Immature natural killer cell (primary cell): ENCODE results near the gene HAL. TPM values are rescaled to one million over a fixed set of nuclear protein-coding genes. Genes with fewer than 3 reads are reported as not detected.
A peak's percentile ranks its signal among the peaks of the same experiment; 100 is the strongest.

Source experiments
- DNase-seq, 3 donors: peaks; one replicate each; pipeline ENCODE4 v3.0.0; 2022; ENCODE audit warnings: mixed read lengths in 1 of 3
- H3K27ac Mint-ChIP-seq, 6 donors: one replicate each; pipeline ENCODE4 v1.8.0; 2020; ENCODE audit warnings: mixed read lengths in 6 of 6, mild to moderate bottlenecking in 5 of 6, inconsistent platforms in 4 of 6, moderate library complexity in 3 of 6
- H3K27me3 Mint-ChIP-seq, 3 donors: one replicate each; pipeline ENCODE4 v1.8.0; 2020 to 2021; ENCODE audit warnings: low read depth in 3 of 3, mild to moderate bottlenecking in 3 of 3, mixed read lengths in 3 of 3, moderate library complexity in 3 of 3, inconsistent platforms in 1 of 3
- H3K36me3 Mint-ChIP-seq, 3 donors: one replicate each; pipeline ENCODE4 v1.8.0; 2020; ENCODE audit warnings: mixed read lengths in 3 of 3, inconsistent platforms in 2 of 3, mild to moderate bottlenecking in 2 of 3
- H3K4me1 Mint-ChIP-seq, 2 donors: one replicate each; pipeline ENCODE4 v1.8.0; 2020; ENCODE audit warnings: inconsistent platforms in 2 of 2, mild to moderate bottlenecking in 2 of 2, mixed read lengths in 2 of 2, moderate library complexity in 1 of 2
- H3K4me3 Mint-ChIP-seq, 5 donors: one replicate each; pipeline ENCODE4 v1.8.0; 2020; ENCODE audit warnings: mild to moderate bottlenecking in 5 of 5, mixed read lengths in 5 of 5, inconsistent platforms in 3 of 5, moderate library complexity in 3 of 5
- H3K9me3 Mint-ChIP-seq, 6 donors: one replicate each; pipeline ENCODE4 v1.8.0; 2020; ENCODE audit warnings: mild to moderate bottlenecking in 6 of 6, mixed read lengths in 6 of 6, inconsistent platforms in 4 of 6, moderate library complexity in 3 of 6
- polyA plus RNA-seq, 3 donors: library from polyadenylated mRNA; unstranded; fragments of 300-500 nt; fragmentation: Illumina TruSeq; gene quantifications; one replicate each; pipeline ENCODE4 v1.2.3, GENCODE V29; 2021

Gene HAL
- polyA plus RNA-seq, 3 donors from 2014 or later = 0.21 to 0.34 TPM; not detected in 1

DNA sequence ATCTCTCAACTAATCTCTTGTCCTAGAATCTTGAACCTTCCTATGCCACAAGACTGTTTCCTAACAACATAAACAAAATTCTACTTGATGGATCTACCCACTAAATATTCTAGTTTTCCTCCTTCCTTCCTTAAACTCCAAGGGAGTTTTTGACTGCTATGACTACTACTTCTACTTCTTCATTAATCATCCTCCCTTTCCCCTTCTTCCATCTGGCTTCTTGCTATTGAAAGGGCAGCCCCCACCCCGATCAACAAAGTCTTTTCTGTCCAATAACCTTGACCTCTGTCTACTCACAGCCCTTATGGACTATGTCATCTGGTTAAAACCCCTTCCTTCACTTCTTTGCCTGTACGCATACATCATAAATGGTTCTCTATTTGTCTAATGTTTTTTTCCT is 33.7 kb upstream of the HAL start:
- Mint-ChIP-seq H3K36me3 (peaks cover 4 to 13% (median 9%) of the 10 kb centered on the region in 3 donors), H3K27ac (peak overlapping the region in 1 of 6 donors; percentile 22), H3K27me3 (no peaks in the 10 kb centered on the region), H3K9me3 (no peaks in the 10 kb centered on the region), H3K4me3 (no peak overlapping the region), H3K4me1 (peaks cover 5 to 9% of the 10 kb centered on the region in 2 donors)
- no peak for DNase-seq

DNA sequence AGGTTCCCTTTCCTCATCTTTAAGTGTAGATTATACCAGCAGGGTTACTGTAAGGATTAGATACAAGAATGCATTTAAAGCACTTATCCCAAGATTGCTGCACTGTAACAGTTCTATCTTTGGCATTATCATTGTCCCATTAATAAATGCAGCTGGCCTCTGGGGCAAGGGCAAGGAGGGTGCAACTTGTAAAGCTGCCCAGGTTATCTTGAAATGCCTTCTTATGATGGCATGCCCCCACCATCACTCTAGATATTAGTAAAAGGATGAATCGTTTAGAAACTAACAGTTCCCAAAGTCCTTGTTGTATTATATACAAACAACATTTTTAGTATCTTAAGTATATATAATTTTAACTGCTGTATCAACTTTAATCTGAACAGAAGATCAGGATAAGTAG is 32.4 kb upstream of the HAL start:
- Mint-ChIP-seq H3K4me1 (peaks cover 2 to 9% of the 10 kb centered on the region in 2 donors), H3K9me3 (no peaks in the 10 kb centered on the region), H3K36me3 (peaks cover 8 to 17% (median 9%) of the 10 kb centered on the region in 3 donors), H3K27me3 (no peaks in the 10 kb centered on the region), H3K4me3 (no peak overlapping the region), H3K27ac (peak overlapping the region in 1 of 6 donors; percentile 11)
- DNase-seq = no peak

- Mint-ChIP-seq H3K4me3 (no peak overlapping the region), H3K4me1 (no peaks in the 10 kb centered on the region), H3K27ac (no peak overlapping the region), H3K27me3 (no peaks in the 10 kb centered on the region), H3K36me3 (peaks cover 12 to 31% (median 22%) of the 10 kb centered on the region in 3 donors), H3K9me3 (no peaks in the 10 kb centered on the region)
- DNase-seq = no peak
Observed at GRCh38 chr12:96026331-96026730, 30.2 kb upstream of the HAL start.

- Mint-ChIP-seq H3K9me3 (no peaks in the 10 kb centered on the region), H3K36me3 (peaks cover 12 to 36% (median 25%) of the 10 kb centered on the region in 3 donors), H3K4me3 (no peak overlapping the region)
Observed at GRCh38 chr12:96025518-96025917, 29.4 kb upstream of the HAL start.

GRCh38 chr12:96020314-96021003 is 24.3 kb upstream of the HAL start:
- Mint-ChIP-seq H3K27ac (no peak overlapping the region), H3K27me3 (no peaks in the 10 kb centered on the region), H3K4me3 (no peak overlapping the region), H3K9me3 (no peaks in the 10 kb centered on the region), H3K4me1 (no peaks in the 10 kb centered on the region), H3K36me3 (peaks cover 25 to 46% (median 27%) of the 10 kb centered on the region in 3 donors)
- DNase-seq = no peak

More at GRCh38 chr12:96025518-96025917, 29.4 kb upstream of the HAL start:
- H3K27ac Mint-ChIP-seq = no peak overlapping the region
- no peak for DNase-seq
- no peaks in the 10 kb centered on the region for H3K27me3 Mint-ChIP-seq
- no peaks in the 10 kb centered on the region for H3K4me1 Mint-ChIP-seq

DNA sequence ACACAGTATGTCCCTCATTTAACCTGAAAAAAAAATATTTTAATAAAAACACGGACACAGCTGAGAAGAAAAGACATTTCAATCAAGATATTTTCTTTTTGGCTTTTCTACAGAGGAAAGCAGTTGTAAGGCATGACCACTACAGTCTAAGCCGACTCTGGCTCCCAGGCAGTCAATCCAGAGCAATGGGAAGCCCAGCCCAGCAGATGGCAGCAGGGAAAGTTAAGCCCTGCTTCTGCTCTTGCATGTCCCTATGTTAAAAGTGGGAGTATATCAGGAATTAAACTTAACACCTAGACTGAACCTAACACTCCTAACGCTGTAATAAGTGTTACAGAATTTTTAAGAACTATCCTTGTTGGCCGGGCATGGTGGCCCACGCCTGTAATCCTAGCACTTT is 19.5 kb upstream of the HAL start:
- Mint-ChIP-seq H3K27ac (peak overlapping the region in 1 of 6 donors; percentile 11), H3K9me3 (no peaks in the 10 kb centered on the region), H3K36me3 (peaks cover 28 to 57% (median 45%) of the 10 kb centered on the region in 3 donors), H3K27me3 (peaks cover 0 to 3% (median 0%) of the 10 kb centered on the region in 3 donors), H3K4me1 (no peaks in the 10 kb centered on the region), H3K4me3 (no peak overlapping the region)
- DNase-seq = no peak

- peaks cover 0 to 3% (median 0%) of the 10 kb centered on the region in 3 donors for H3K27me3 Mint-ChIP-seq
- H3K27ac Mint-ChIP-seq = no peak overlapping the region
- no peaks in the 10 kb centered on the region for H3K4me1 Mint-ChIP-seq
- no peak for DNase-seq
- H3K9me3 Mint-ChIP-seq = no peaks in the 10 kb centered on the region
- no peak overlapping the region for H3K4me3 Mint-ChIP-seq
- H3K36me3 Mint-ChIP-seq = peaks cover 34 to 59% (median 47%) of the 10 kb centered on the region in 3 donors
Observed at GRCh38 chr12:96014943-96015599, 18.9 kb upstream of the HAL start.

DNA sequence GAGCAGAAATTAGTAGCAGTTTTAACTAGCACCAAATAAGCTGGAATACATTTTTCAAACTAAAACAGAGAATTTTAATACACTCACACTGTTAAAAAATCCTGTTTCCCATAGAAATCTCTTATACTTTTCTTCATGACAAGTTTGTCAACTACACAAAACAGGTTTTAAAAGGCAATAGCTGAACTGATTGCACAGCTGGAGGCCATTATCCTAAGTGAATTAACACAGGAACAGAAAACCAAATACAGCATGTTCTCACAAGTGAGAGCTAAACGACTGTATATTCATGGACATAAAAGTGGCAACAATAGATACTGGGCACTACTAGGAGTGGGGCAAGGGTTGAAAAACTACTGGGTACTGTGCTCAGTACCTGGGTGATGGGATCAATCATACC is 11.6 kb upstream of the HAL start:
- H3K27me3 Mint-ChIP-seq = peaks cover 0 to 1% (median 0%) of the 10 kb centered on the region in 3 donors
- H3K4me1 Mint-ChIP-seq = no peaks in the 10 kb centered on the region
- no peak overlapping the region for H3K4me3 Mint-ChIP-seq
- H3K27ac Mint-ChIP-seq = no peak overlapping the region
- H3K9me3 Mint-ChIP-seq = no peaks in the 10 kb centered on the region
- no peak for DNase-seq
- peaks cover 49 to 68% (median 52%) of the 10 kb centered on the region in 3 donors for H3K36me3 Mint-ChIP-seq

DNA sequence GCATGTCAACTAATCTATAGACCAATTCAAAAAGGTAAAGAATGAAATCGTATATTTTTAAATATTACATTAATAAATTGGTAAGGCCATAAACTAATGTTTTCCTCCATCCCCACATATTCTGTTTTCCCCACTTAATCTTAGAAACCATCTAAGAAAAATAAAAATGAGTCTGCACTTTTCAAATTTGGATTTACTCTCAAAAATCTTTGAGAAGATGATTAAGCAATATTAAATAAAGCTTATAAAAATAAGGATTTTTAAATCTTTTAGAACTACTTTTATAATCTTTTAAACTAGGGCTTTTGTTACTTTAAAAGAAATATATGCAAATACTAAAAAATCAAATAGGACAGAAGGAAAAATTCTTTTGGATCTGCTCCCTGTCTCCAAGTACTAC is 10.6 kb upstream of the HAL start:
- H3K4me3 Mint-ChIP-seq = no peak overlapping the region
- no peaks in the 10 kb centered on the region for H3K4me1 Mint-ChIP-seq
- DNase-seq = no peak
- peaks cover 49 to 65% (median 50%) of the 10 kb centered on the region in 3 donors for H3K36me3 Mint-ChIP-seq
- no peak overlapping the region for H3K27ac Mint-ChIP-seq
- no peaks in the 10 kb centered on the region for H3K9me3 Mint-ChIP-seq
- H3K27me3 Mint-ChIP-seq = peaks cover 0 to 1% (median 0%) of the 10 kb centered on the region in 3 donors

GRCh38 chr12:96000858-96001257 is 4.7 kb upstream of the HAL start:
- H3K27ac Mint-ChIP-seq = peak overlapping the region in 1 of 6 donors; percentile 16
- H3K4me1 Mint-ChIP-seq = peaks cover 2 to 5% of the 10 kb centered on the region in 2 donors

GRCh38 chr12:95999484-95999883 is 3.3 kb upstream of the HAL start:
- DNase-seq = no peak
- peak overlapping the region in 1 of 6 donors; percentile 21 for H3K27ac Mint-ChIP-seq

More at GRCh38 chr12:96000858-96001257, 4.7 kb upstream of the HAL start:
- no peak for DNase-seq
- Mint-ChIP-seq H3K27me3 (peaks cover 0 to 3% (median 0%) of the 10 kb centered on the region in 3 donors), H3K36me3 (peaks cover 20 to 40% (median 27%) of the 10 kb centered on the region in 3 donors), H3K9me3 (no peaks in the 10 kb centered on the region), H3K4me3 (no peak overlapping the region)

GRCh38 chr12:95998611-95999286 is 2.6 kb upstream of the HAL start:
- Mint-ChIP-seq H3K36me3 (peaks cover 10 to 24% (median 13%) of the 10 kb centered on the region in 3 donors), H3K9me3 (no peaks in the 10 kb centered on the region), H3K27me3 (peaks cover 0 to 3% (median 3%) of the 10 kb centered on the region in 3 donors), H3K4me3 (no peak overlapping the region), H3K27ac (peak overlapping the region in 1 of 6 donors; percentile 0), H3K4me1 (peaks cover 2 to 5% of the 10 kb centered on the region in 2 donors)
- peak; percentile 42 to 62 (median 53) for DNase-seq

More at GRCh38 chr12:95999484-95999883, 3.3 kb upstream of the HAL start:
- Mint-ChIP-seq H3K9me3 (no peaks in the 10 kb centered on the region), H3K27me3 (peaks cover 0 to 3% (median 0%) of the 10 kb centered on the region in 3 donors), H3K4me3 (no peak overlapping the region), H3K36me3 (peaks cover 15 to 29% (median 16%) of the 10 kb centered on the region in 3 donors), H3K4me1 (peaks cover 2 to 5% of the 10 kb centered on the region in 2 donors)

GRCh38 chr12:95997911-95998510 is 1.9 kb upstream of the HAL start:
- H3K9me3 Mint-ChIP-seq = peaks cover 0 to 1% (median 0%) of the 10 kb centered on the region in 6 donors
- peaks cover 13 to 26% (median 13%) of the 10 kb centered on the region in 3 donors for H3K36me3 Mint-ChIP-seq
- no peak overlapping the region for H3K4me3 Mint-ChIP-seq
- DNase-seq = no peak
- no peak overlapping the region for H3K27ac Mint-ChIP-seq
- H3K27me3 Mint-ChIP-seq = peaks cover under 1 to 3% (median 3%) of the 10 kb centered on the region in 3 donors
- H3K4me1 Mint-ChIP-seq = peaks cover 2 to 5% of the 10 kb centered on the region in 2 donors
